Activated B cell treated with CpG ODN at 0.5 μM for 24 hours (primary cell): ENCODE measurements around the gene LMBR1. TPM values are rescaled to one million over a fixed set of nuclear protein-coding genes. Genes with fewer than 3 reads are reported as not detected.
"Not testable (repeated sequence)": the region's sequence is repeated elsewhere in the genome, so short reads cannot be mapped to it uniquely, and the experiment has no call there.

ENCODE experiments used
- ATAC-seq: fragments of 200-7000 bp; cut with Tn5 transposase; one replicate; pipeline ENCODE4 v1.10.0; 2021; ENCODE audit warnings: low read depth, mild to moderate bottlenecking, moderate library complexity
- CTCF ChIA-PET: fragments of 350-600 bp; sonication (Branson Sonifier 250); formaldehyde crosslinking; loops from one replicate; lab custom pipeline; 2021; ENCODE audit warnings: antibody characterized with exemption; lab: Charles Lee
- POLR2A ChIA-PET: fragments of 350-600 bp; sonication (Branson Sonifier 250); formaldehyde crosslinking; loops from one replicate; lab custom pipeline; 2021; ENCODE audit warnings: antibody characterized with exemption; lab: Charles Lee
- DNase-seq: peaks from one replicate; pipeline ENCODE4 v3.0.0; 2022
- H3K27ac Mint-ChIP-seq: one replicate; pipeline ENCODE4 v1.8.0; 2020; ENCODE audit warnings: mixed read lengths
- H3K27me3 Mint-ChIP-seq: one replicate; pipeline ENCODE4 v1.8.0; 2021; ENCODE audit warnings: mixed read lengths
- H3K36me3 Mint-ChIP-seq: one replicate; pipeline ENCODE4 v1.8.0; 2021; ENCODE audit warnings: low read depth, mixed read lengths
- H3K4me1 Mint-ChIP-seq: one replicate; pipeline ENCODE4 v1.8.0; 2021; ENCODE audit warnings: mixed read lengths
- H3K4me3 Mint-ChIP-seq: one replicate; pipeline ENCODE4 v1.8.0; 2020; ENCODE audit warnings: mild to moderate bottlenecking, mixed read lengths
- H3K9me3 Mint-ChIP-seq: one replicate; pipeline ENCODE4 v1.8.0; 2020; ENCODE audit warnings: mixed read lengths
- CTCF ChIP-seq: fragments of 200-600 bp; IDR thresholded peaks from one replicate; pipeline ENCODE4 v1.8.0; 2022; ENCODE audit warnings: antibody characterized with exemption, mild to moderate bottlenecking
- intact Hi-C: fragments of 100-400 bp; cut with micrococcal nuclease; formaldehyde crosslinking; loops from one replicate; pipeline ENCODE4 v1.15.1; 2024
- total RNA-seq: library from RNA; stranded (reverse); gene quantifications from 2 replicates; pipeline ENCODE4 v1.2.3, GENCODE V29; 2022

Gene LMBR1
- total RNA-seq, 1 donor from 2014 or later: 67.9 TPM

GRCh38 chr7:156703209-156703608 is 189.8 kb downstream of the LMBR1 start:
- H3K27me3 Mint-ChIP-seq: no peaks in the 10 kb centered on the region
- CTCF ChIA-PET: no interaction called here
- no peak overlapping the region for H3K27ac Mint-ChIP-seq
- DNase-seq: no peak
- H3K9me3 Mint-ChIP-seq: peaks cover 21% of the 10 kb centered on the region
- H3K36me3 Mint-ChIP-seq: peaks cover 68% of the 10 kb centered on the region
- TF ChIP-seq CTCF: no peak
- no peak for ATAC-seq
- H3K4me1 Mint-ChIP-seq: peaks cover 12% of the 10 kb centered on the region
- POLR2A ChIA-PET: no interaction called here
- intact Hi-C loops: no loop called here
- no peak overlapping the region for H3K4me3 Mint-ChIP-seq

- Mint-ChIP-seq H3K4me3 (no peak overlapping the region), H3K27me3 (no peaks in the 10 kb centered on the region), H3K27ac (no peak overlapping the region), H3K36me3 (peaks cover 68% of the 10 kb centered on the region), H3K4me1 (peaks cover 12% of the 10 kb centered on the region), H3K9me3 (peaks cover 24% of the 10 kb centered on the region)
- intact Hi-C loops: no loop called here
- ATAC-seq (no peak), DNase-seq (no peak)
- ChIA-PET POLR2A (no interaction called here), CTCF (no interaction called here)
- no peak for TF ChIP-seq CTCF
Measured at GRCh38 chr7:156702399-156702798, 190.6 kb downstream of the LMBR1 start.

- H3K27me3 Mint-ChIP-seq, DNase-seq, ATAC-seq, H3K27ac Mint-ChIP-seq, H3K4me3 Mint-ChIP-seq, POLR2A ChIA-PET, CTCF ChIA-PET, intact Hi-C loops: not testable (repeated sequence)
- Mint-ChIP-seq H3K9me3 (peaks cover 27% of the 10 kb centered on the region), H3K4me1 (peaks cover 12% of the 10 kb centered on the region), H3K36me3 (peaks cover 67% of the 10 kb centered on the region)
Measured at GRCh38 chr7:156701787-156702186, 191.2 kb downstream of the LMBR1 start.

- POLR2A ChIA-PET, ATAC-seq, H3K27me3 Mint-ChIP-seq, H3K4me3 Mint-ChIP-seq, intact Hi-C loops, DNase-seq, CTCF ChIA-PET, H3K4me1 Mint-ChIP-seq, H3K27ac Mint-ChIP-seq: not testable (repeated sequence)
- Mint-ChIP-seq H3K36me3 (peaks cover 66% of the 10 kb centered on the region), H3K9me3 (peaks cover 40% of the 10 kb centered on the region)
Measured at GRCh38 chr7:156698512-156698911, 194.5 kb downstream of the LMBR1 start.

GRCh38 chr7:156697283-156697682 is 195.7 kb downstream of the LMBR1 start:
- DNase-seq, POLR2A ChIA-PET, ATAC-seq, CTCF ChIA-PET, intact Hi-C loops, H3K27ac Mint-ChIP-seq, H3K27me3 Mint-ChIP-seq, H3K4me1 Mint-ChIP-seq, H3K4me3 Mint-ChIP-seq: not testable (repeated sequence)
- peaks cover 38% of the 10 kb centered on the region for H3K9me3 Mint-ChIP-seq
- H3K36me3 Mint-ChIP-seq: peaks cover 61% of the 10 kb centered on the region

- H3K27ac Mint-ChIP-seq: no peak overlapping the region
- ChIA-PET POLR2A (no interaction called here), CTCF (no interaction called here)
- H3K4me3 Mint-ChIP-seq: no peak overlapping the region
- H3K36me3 Mint-ChIP-seq: peaks cover 45% of the 10 kb centered on the region
- DNase-seq (no peak), ATAC-seq (no peak)
- intact Hi-C loops: loop anchor here (5.0 kb wide), 1 partner anchor 34 kb away; no protein-coding TSS in a partner anchor
- no peaks in the 10 kb centered on the region for H3K4me1 Mint-ChIP-seq
- peaks cover 27% of the 10 kb centered on the region for H3K9me3 Mint-ChIP-seq
- TF ChIP-seq CTCF: no peak
- no peaks in the 10 kb centered on the region for H3K27me3 Mint-ChIP-seq
Measured at GRCh38 chr7:156693627-156694026, 199.4 kb downstream of the LMBR1 start.

- Mint-ChIP-seq H3K36me3 (peaks cover 37% of the 10 kb centered on the region), H3K4me3 (no peak overlapping the region), H3K27ac (no peak overlapping the region), H3K4me1 (no peaks in the 10 kb centered on the region), H3K9me3 (peaks cover 24% of the 10 kb centered on the region), H3K27me3 (no peaks in the 10 kb centered on the region)
- intact Hi-C loops: loop anchor here (5.0 kb wide), 1 partner anchor 34 kb away; no protein-coding TSS in a partner anchor
- ATAC-seq: no peak
- DNase-seq: no peak
- TF ChIP-seq CTCF: no peak
- ChIA-PET CTCF (no interaction called here), POLR2A (no interaction called here)
Measured at GRCh38 chr7:156692849-156693248, 200.1 kb downstream of the LMBR1 start.
